ENCODE results near the gene ASTL. TPM values are rescaled to one million over a fixed set of nuclear protein-coding genes. Genes with fewer than 3 reads are reported as not detected.
"Not testable (repeated sequence)": the region's sequence is repeated elsewhere in the genome, so short reads cannot be mapped to it uniquely, and the experiment has no call there.

The ASTL gene
- total and polyA plus RNA-seq, 4 donors: 0.27 to 0.33 (median 0.28) TPM; not detected in 1

GRCh38 chr2:96160366-96160765 is 22.1 kb upstream of the ASTL start:
- H3K36me3 ChIP-seq (ENCODE audit: control insufficient read depth, insufficient read depth, low read length); H3K27me3 ChIP-seq (ENCODE audit: control insufficient read depth, insufficient read depth, low read length); H3K9me3 ChIP-seq (ENCODE audit: control insufficient read depth, insufficient read depth, low read length); H3K4me3 ChIP-seq (ENCODE audit: low read depth, low read length); DNase-seq (ENCODE audit: low read depth in 4 of 6, low spot score in 6 of 6); H3K27ac ChIP-seq (ENCODE audit: low read depth, low read length): not testable (repeated sequence)
- WGBS (ENCODE audit: insufficient coverage): no CpG with 5 or more reads among the region's 5 CpGs
- H3K4me1 ChIP-seq (ENCODE audit: control insufficient read depth, insufficient read depth, low read length): peaks cover 31% of the 10 kb centered on the region

- WGBS (ENCODE audit: insufficient coverage): 80% methylated on average over 16 of the region's 17 CpGs
- no peak overlapping the region for H3K27ac ChIP-seq (ENCODE audit: low read depth, low read length)
- no peaks in the 10 kb centered on the region for H3K27me3 ChIP-seq (ENCODE audit: control insufficient read depth, insufficient read depth, low read length)
- H3K36me3 ChIP-seq (ENCODE audit: control insufficient read depth, insufficient read depth, low read length): no peaks in the 10 kb centered on the region
- peaks cover 23% of the 10 kb centered on the region for H3K4me1 ChIP-seq (ENCODE audit: control insufficient read depth, insufficient read depth, low read length)
- no peak for DNase-seq (ENCODE audit: low read depth in 4 of 6, low spot score in 6 of 6)
- H3K4me3 ChIP-seq (ENCODE audit: low read depth, low read length): no peak overlapping the region
- H3K9me3 ChIP-seq (ENCODE audit: control insufficient read depth, insufficient read depth, low read length): no peaks in the 10 kb centered on the region
Measured at GRCh38 chr2:96159084-96159830, 21.0 kb upstream of the ASTL start.

- 80% methylated on average over 10 of the region's 14 CpGs for WGBS (ENCODE audit: insufficient coverage)
- no peaks in the 10 kb centered on the region for H3K36me3 ChIP-seq (ENCODE audit: control insufficient read depth, insufficient read depth, low read length)
- H3K9me3 ChIP-seq (ENCODE audit: control insufficient read depth, insufficient read depth, low read length): no peaks in the 10 kb centered on the region
- H3K4me1 ChIP-seq (ENCODE audit: control insufficient read depth, insufficient read depth, low read length): peaks cover 16% of the 10 kb centered on the region
- no peak for DNase-seq (ENCODE audit: low read depth in 4 of 6, low spot score in 6 of 6)
- H3K27ac ChIP-seq (ENCODE audit: low read depth, low read length): no peak overlapping the region
- no peak overlapping the region for H3K4me3 ChIP-seq (ENCODE audit: low read depth, low read length)
- no peaks in the 10 kb centered on the region for H3K27me3 ChIP-seq (ENCODE audit: control insufficient read depth, insufficient read depth, low read length)
Measured at GRCh38 chr2:96158554-96158940, 20.2 kb upstream of the ASTL start.

- DNase-seq (ENCODE audit: low read depth in 4 of 6, low spot score in 6 of 6): no peak
- Histone ChIP-seq H3K27ac (ENCODE audit: low read depth, low read length) (no peak overlapping the region), H3K4me1 (ENCODE audit: control insufficient read depth, insufficient read depth, low read length) (peaks cover 13% of the 10 kb centered on the region), H3K36me3 (ENCODE audit: control insufficient read depth, insufficient read depth, low read length) (no peaks in the 10 kb centered on the region), H3K27me3 (ENCODE audit: control insufficient read depth, insufficient read depth, low read length) (no peaks in the 10 kb centered on the region), H3K9me3 (ENCODE audit: control insufficient read depth, insufficient read depth, low read length) (no peaks in the 10 kb centered on the region), H3K4me3 (ENCODE audit: low read depth, low read length) (no peak overlapping the region)
- 59% methylated on average over 15 of the region's 19 CpGs for WGBS (ENCODE audit: insufficient coverage)
Measured at GRCh38 chr2:96157649-96158553, 19.6 kb upstream of the ASTL start.

GRCh38 chr2:96156926-96157648 is 18.8 kb upstream of the ASTL start:
- Histone ChIP-seq H3K9me3 (ENCODE audit: control insufficient read depth, insufficient read depth, low read length) (no peaks in the 10 kb centered on the region), H3K36me3 (ENCODE audit: control insufficient read depth, insufficient read depth, low read length) (no peaks in the 10 kb centered on the region), H3K4me1 (ENCODE audit: control insufficient read depth, insufficient read depth, low read length) (peaks cover 13% of the 10 kb centered on the region), H3K27ac (ENCODE audit: low read depth, low read length) (no peak overlapping the region), H3K27me3 (ENCODE audit: control insufficient read depth, insufficient read depth, low read length) (no peaks in the 10 kb centered on the region), H3K4me3 (ENCODE audit: low read depth, low read length) (no peak overlapping the region)
- WGBS (ENCODE audit: insufficient coverage): 95% methylated on average over 4 of the region's 5 CpGs
- DNase-seq (ENCODE audit: low read depth in 4 of 6, low spot score in 6 of 6): no peak

GRCh38 chr2:96156011-96156820 is 17.9 kb upstream of the ASTL start:
- no peak overlapping the region for H3K4me3 ChIP-seq (ENCODE audit: low read depth, low read length)
- WGBS (ENCODE audit: insufficient coverage): 70% methylated on average over 5 of the region's 10 CpGs
- H3K27ac ChIP-seq (ENCODE audit: low read depth, low read length): no peak overlapping the region
- no peaks in the 10 kb centered on the region for H3K27me3 ChIP-seq (ENCODE audit: control insufficient read depth, insufficient read depth, low read length)
- peaks cover 13% of the 10 kb centered on the region for H3K4me1 ChIP-seq (ENCODE audit: control insufficient read depth, insufficient read depth, low read length)
- no peaks in the 10 kb centered on the region for H3K9me3 ChIP-seq (ENCODE audit: control insufficient read depth, insufficient read depth, low read length)
- no peaks in the 10 kb centered on the region for H3K36me3 ChIP-seq (ENCODE audit: control insufficient read depth, insufficient read depth, low read length)
- no peak for DNase-seq (ENCODE audit: low read depth in 4 of 6, low spot score in 6 of 6)

- DNase-seq (ENCODE audit: low read depth in 4 of 6, low spot score in 6 of 6): no peak
- Histone ChIP-seq H3K36me3 (ENCODE audit: control insufficient read depth, insufficient read depth, low read length) (no peaks in the 10 kb centered on the region), H3K4me1 (ENCODE audit: control insufficient read depth, insufficient read depth, low read length) (peaks cover 13% of the 10 kb centered on the region), H3K9me3 (ENCODE audit: control insufficient read depth, insufficient read depth, low read length) (no peaks in the 10 kb centered on the region), H3K4me3 (ENCODE audit: low read depth, low read length) (no peak overlapping the region), H3K27me3 (ENCODE audit: control insufficient read depth, insufficient read depth, low read length) (no peaks in the 10 kb centered on the region), H3K27ac (ENCODE audit: low read depth, low read length) (no peak overlapping the region)
- 79% methylated on average over 15 of the region's 16 CpGs for WGBS (ENCODE audit: insufficient coverage)
Measured at GRCh38 chr2:96154506-96155380, 16.4 kb upstream of the ASTL start.

GRCh38 chr2:96153991-96154431 is 15.7 kb upstream of the ASTL start:
- H3K36me3 ChIP-seq (ENCODE audit: control insufficient read depth, insufficient read depth, low read length): no peaks in the 10 kb centered on the region
- peaks cover 14% of the 10 kb centered on the region for H3K4me1 ChIP-seq (ENCODE audit: control insufficient read depth, insufficient read depth, low read length)
- 77% methylated on average over 6 of the region's 7 CpGs for WGBS (ENCODE audit: insufficient coverage)
- H3K27me3 ChIP-seq (ENCODE audit: control insufficient read depth, insufficient read depth, low read length): no peaks in the 10 kb centered on the region
- no peak for DNase-seq (ENCODE audit: low read depth in 4 of 6, low spot score in 6 of 6)
- no peaks in the 10 kb centered on the region for H3K9me3 ChIP-seq (ENCODE audit: control insufficient read depth, insufficient read depth, low read length)
- H3K27ac ChIP-seq (ENCODE audit: low read depth, low read length): no peak overlapping the region
- no peak overlapping the region for H3K4me3 ChIP-seq (ENCODE audit: low read depth, low read length)
